ENCODE results near the gene CNTN4. TPM values are rescaled to one million over a fixed set of nuclear protein-coding genes. Genes with fewer than 3 reads are reported as not detected.

CNTN4 gene
- total RNA-seq, 1 experiment from 2014 or later: not detected

DNA sequence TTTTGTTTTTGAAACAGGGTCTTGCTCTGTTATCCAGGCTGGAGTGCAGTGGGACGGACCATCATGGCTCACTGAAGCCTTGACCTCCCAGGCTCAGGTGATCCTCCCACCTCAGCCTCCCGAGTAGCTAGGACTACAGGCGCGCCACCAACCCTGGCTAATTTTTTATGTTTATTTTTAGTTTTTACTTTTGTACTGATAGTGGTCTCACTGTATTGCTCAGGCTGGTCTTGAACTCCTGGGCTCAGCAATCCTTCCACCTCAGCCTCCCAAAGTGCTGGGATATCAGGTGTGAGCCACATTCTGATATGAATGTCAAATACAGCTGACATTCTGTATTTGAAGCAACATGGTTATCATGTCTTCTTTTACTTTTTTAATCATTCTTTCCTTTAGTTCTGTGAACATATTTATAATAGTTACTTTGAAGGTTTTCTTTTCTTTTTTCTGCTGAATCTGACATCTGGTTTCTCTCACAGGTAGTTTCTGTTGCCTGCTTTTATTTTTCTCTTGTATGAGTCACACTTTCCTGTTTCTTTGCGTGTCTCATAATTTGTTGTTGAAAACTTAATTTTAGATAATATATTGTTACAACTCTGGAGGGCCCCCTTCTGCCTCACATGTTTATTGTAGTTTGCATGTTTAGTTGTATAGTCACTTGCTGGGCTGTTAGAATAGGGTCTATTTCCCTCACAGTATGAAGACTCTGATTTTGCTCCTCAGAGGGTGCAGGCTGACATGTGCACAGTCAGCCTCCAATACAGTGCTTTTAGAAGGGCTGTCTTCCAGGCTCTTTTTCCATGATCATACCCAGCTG, 8.4 kb upstream of the CNTN4 start:
- TF ChIP-seq IRF2 (CRISPR knock-in tag; IDR thresholded peaks at IDR 0.05; ENCODE audit: borderline replicate concordance, low read depth) (no peak), ZNF396 (CRISPR knock-in tag; IDR thresholded peaks at IDR 0.05; ENCODE audit: borderline replicate concordance) (no peak)
- ChIA-PET POLR2A (no interaction called here), CTCF (no interaction called here)
- Mint-ChIP-seq H3K4me1 (no peaks in the 10 kb centered on the region), H3K27me3 (ENCODE audit: low read depth) (peaks cover 8% of the 10 kb centered on the region), H3K9me3 (peaks cover 77% of the 10 kb centered on the region), H3K36me3 (peaks cover 71% of the 10 kb centered on the region), H3K4me3 (no peak overlapping the region), H3K27ac (no peak overlapping the region)
- DNase-seq (ENCODE audit: low spot score) (no peak), ATAC-seq (no peak)

DNA sequence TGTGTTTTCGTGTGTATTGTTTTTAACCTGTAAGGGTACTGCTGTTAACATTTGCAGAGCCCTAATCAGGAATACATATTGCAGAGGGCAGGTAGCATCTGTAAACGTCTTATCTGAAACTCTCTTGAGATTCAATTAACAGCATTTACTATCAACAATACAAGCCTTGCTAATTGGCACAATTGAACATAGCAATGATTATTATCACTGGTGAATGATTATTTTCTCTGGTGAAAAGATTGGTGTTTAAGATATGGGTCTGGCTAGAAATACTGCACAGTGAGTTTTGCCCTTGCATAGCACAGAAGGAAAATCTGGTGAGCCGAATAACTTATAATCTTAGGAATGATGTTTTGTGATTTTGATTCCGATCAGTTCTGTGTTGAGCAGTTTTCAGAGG, 5.9 kb upstream of the CNTN4 start:
- H3K4me1 Mint-ChIP-seq: no peaks in the 10 kb centered on the region
- ATAC-seq (no peak), DNase-seq (ENCODE audit: low spot score) (no peak)
- H3K4me3 Mint-ChIP-seq: no peak overlapping the region
- ChIA-PET POLR2A (no interaction called here), CTCF (no interaction called here)
- no peak overlapping the region for H3K27ac Mint-ChIP-seq
- peaks cover 80% of the 10 kb centered on the region for H3K9me3 Mint-ChIP-seq
- TF ChIP-seq SP1 (CRISPR knock-in tag; conservative IDR thresholded peaks at IDR 0.05) (no peak), KAT7 (CRISPR knock-in tag; IDR thresholded peaks at IDR 0.05; ENCODE audit: borderline replicate concordance) (no peak), E2F1 (CRISPR knock-in tag; IDR thresholded peaks at IDR 0.05) (no peak), E2F4 (CRISPR knock-in tag; IDR thresholded peaks at IDR 0.05; ENCODE audit: borderline replicate concordance, low read depth) (no peak), TP53 (CRISPR knock-in tag; IDR thresholded peaks at IDR 0.05) (no peak), MLX (CRISPR knock-in tag; IDR thresholded peaks at IDR 0.05) (no peak), ZBTB21 (CRISPR knock-in tag; IDR thresholded peaks at IDR 0.05; ENCODE audit: borderline replicate concordance) (no peak)
- TF ChIP-seq, protein P1, sequence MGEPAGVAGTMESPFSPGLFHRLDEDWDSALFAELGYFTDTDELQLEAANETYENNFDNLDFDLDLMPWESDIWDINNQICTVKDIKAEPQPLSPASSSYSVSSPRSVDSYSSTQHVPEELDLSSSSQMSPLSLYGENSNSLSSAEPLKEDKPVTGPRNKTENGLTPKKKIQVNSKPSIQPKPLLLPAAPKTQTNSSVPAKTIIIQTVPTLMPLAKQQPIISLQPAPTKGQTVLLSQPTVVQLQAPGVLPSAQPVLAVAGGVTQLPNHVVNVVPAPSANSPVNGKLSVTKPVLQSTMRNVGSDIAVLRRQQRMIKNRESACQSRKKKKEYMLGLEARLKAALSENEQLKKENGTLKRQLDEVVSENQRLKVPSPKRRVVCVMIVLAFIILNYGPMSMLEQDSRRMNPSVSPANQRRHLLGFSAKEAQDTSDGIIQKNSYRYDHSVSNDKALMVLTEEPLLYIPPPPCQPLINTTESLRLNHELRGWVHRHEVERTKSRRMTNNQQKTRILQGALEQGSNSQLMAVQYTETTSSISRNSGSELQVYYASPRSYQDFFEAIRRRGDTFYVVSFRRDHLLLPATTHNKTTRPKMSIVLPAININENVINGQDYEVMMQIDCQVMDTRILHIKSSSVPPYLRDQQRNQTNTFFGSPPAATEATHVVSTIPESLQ (CRISPR knock-in tag; IDR thresholded peaks at IDR 0.05): no peak
- peaks cover 9% of the 10 kb centered on the region for H3K27me3 Mint-ChIP-seq (ENCODE audit: low read depth)
- peaks cover 69% of the 10 kb centered on the region for H3K36me3 Mint-ChIP-seq

- no peak overlapping the region for H3K4me3 Mint-ChIP-seq
- H3K9me3 Mint-ChIP-seq: peaks cover 70% of the 10 kb centered on the region
- CTCF ChIA-PET: no interaction called here
- POLR2A ChIA-PET: no interaction called here
- no peaks in the 10 kb centered on the region for H3K4me1 Mint-ChIP-seq
- DNase-seq (ENCODE audit: low spot score) (no peak), ATAC-seq (no peak)
- H3K27ac Mint-ChIP-seq: no peak overlapping the region
- H3K27me3 Mint-ChIP-seq (ENCODE audit: low read depth): peaks cover 12% of the 10 kb centered on the region
- TF ChIP-seq, protein P2, sequence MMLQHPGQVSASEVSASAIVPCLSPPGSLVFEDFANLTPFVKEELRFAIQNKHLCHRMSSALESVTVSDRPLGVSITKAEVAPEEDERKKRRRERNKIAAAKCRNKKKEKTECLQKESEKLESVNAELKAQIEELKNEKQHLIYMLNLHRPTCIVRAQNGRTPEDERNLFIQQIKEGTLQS (CRISPR knock-in tag; conservative IDR thresholded peaks at IDR 0.05): no peak
- peaks cover 63% of the 10 kb centered on the region for H3K36me3 Mint-ChIP-seq
Measured at GRCh38 chr3:2094941-2095340, 3.7 kb upstream of the CNTN4 start.

DNA sequence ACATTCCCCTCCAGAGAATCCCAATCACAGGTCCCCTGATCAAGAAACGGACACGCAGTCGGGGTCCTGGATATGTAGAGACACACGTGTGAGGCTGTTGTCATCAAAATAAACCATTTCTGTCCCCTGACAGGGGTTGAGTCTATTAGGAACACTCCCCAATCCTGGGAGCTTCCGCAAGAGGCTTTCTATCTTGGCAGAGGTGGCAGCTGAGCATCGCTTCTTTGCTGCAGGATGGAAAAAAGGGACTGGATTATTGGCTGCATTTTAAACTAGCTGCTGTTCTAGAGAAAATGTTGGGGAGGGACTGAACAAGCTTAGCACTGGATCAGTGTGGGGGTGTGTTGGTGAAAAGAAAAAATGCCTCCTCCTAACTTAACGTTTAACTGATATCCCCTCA, 2.5 kb upstream of the CNTN4 start:
- no peaks in the 10 kb centered on the region for H3K4me1 Mint-ChIP-seq
- peaks cover 23% of the 10 kb centered on the region for H3K27me3 Mint-ChIP-seq (ENCODE audit: low read depth)
- CTCF ChIA-PET: no interaction called here
- no peak for ATAC-seq
- DNase-seq (ENCODE audit: low spot score): no peak
- peaks cover 72% of the 10 kb centered on the region for H3K9me3 Mint-ChIP-seq
- peaks cover 64% of the 10 kb centered on the region for H3K36me3 Mint-ChIP-seq
- POLR2A ChIA-PET: no interaction called here
- no peak overlapping the region for H3K4me3 Mint-ChIP-seq
- no peak overlapping the region for H3K27ac Mint-ChIP-seq
- TF ChIP-seq KAT7 (CRISPR knock-in tag; IDR thresholded peaks at IDR 0.05; ENCODE audit: borderline replicate concordance): no peak
- TF ChIP-seq IRF2 (CRISPR knock-in tag; IDR thresholded peaks at IDR 0.05; ENCODE audit: borderline replicate concordance, low read depth): no peak
- TF ChIP-seq, protein P1 (CRISPR knock-in tag; IDR thresholded peaks at IDR 0.05): no peak
- TF ChIP-seq SP1 (CRISPR knock-in tag; conservative IDR thresholded peaks at IDR 0.05): no peak
- no peak for TF ChIP-seq ZNF317 (CRISPR knock-in tag; IDR thresholded peaks at IDR 0.05; ENCODE audit: borderline replicate concordance, low read depth)
- no peak for TF ChIP-seq FOXK1 (CRISPR knock-in tag; IDR thresholded peaks at IDR 0.05)
- no peak for TF ChIP-seq JUN (CRISPR knock-in tag; IDR thresholded peaks at IDR 0.05)
- TF ChIP-seq USF1 (CRISPR knock-in tag; IDR thresholded peaks at IDR 0.05): no peak
- TF ChIP-seq ATF1 (CRISPR knock-in tag; IDR thresholded peaks at IDR 0.05): no peak
- TF ChIP-seq ESRRA (CRISPR knock-in tag; IDR thresholded peaks at IDR 0.05; ENCODE audit: borderline replicate concordance): no peak
- TF ChIP-seq FOXJ3 (CRISPR knock-in tag; IDR thresholded peaks at IDR 0.05; ENCODE audit: borderline replicate concordance): no peak
